K562 (cell line): ENCODE measurements around the gene WWOX. TPM values are rescaled to one million over a fixed set of nuclear protein-coding genes. Genes with fewer than 3 reads are reported as not detected.

ENCODE experiments used
- ATAC-seq: fragments of 200-7000 bp; cut with Tn5 transposase; 3 replicates; pipeline ENCODE4 v1.9.1; 2020; ENCODE audit warnings: moderate library complexity
- BruUV-seq: library from RNA; stranded (reverse); fragments of 400-500 nt; replicated peaks from 2 replicates; lab custom pipeline; 2021; lab: Mats Ljungman, UMichigan
- CTCF ChIA-PET: fragments of 300-600 bp; formaldehyde crosslinking; extraction: SDS; loops from one replicate; lab custom pipeline; 2021; ENCODE audit warnings: low intra/inter-chr PET ratio; lab: Yijun Ruan, JAX
- POLR2A ChIA-PET: fragments of 300-600, 350-650 bp; sonication (Branson Sonifier 250); formaldehyde crosslinking; extraction: SDS; loops from one replicate; lab custom pipeline; 2021; ENCODE audit warnings: antibody characterized with exemption, inconsistent platforms; lab: Yijun Ruan, JAX
- DNase-seq, 4 experiments: peaks; one replicate each; pipeline versions ENCODE4 v3.0.0 to v3.0.0-alpha.2; 2011 to 2018; ENCODE audit warnings: low spot score in 3 of 4, mixed read lengths in 3 of 4; ENCODE audit errors: extremely low read depth in 1 of 4
- FAIRE-seq: peaks from 2 replicates; lab custom pipeline; 2011; peaks lifted over from hg19 to GRCh38; lab: Jason Lieb, UNC
- H2AFZ ChIP-seq: 2 replicates; pipeline ENCODE4 v1.6.0; 2011; ENCODE audit warnings: low read depth, low read length, control low read depth, inconsistent platforms
- H3K27ac ChIP-seq: fragments of 200-600 bp; 3 replicates; pipeline ENCODE4 v1.8.0; 2011; ENCODE audit warnings: low read depth, mild to moderate bottlenecking, control low read depth, inconsistent platforms, low read length, moderate library complexity, mixed read lengths; ENCODE audit errors: extremely low read depth
- H3K27me3 ChIP-seq, 2 experiments: fragments of 300-600 bp in 1 of 2; 2 replicates in 1 of 2; 3 replicates in 1 of 2; pipeline versions ENCODE4 v1.6.0 to v1.8.0; 2011; ENCODE audit warnings: inconsistent platforms in 2 of 2, low read length in 2 of 2, mild to moderate bottlenecking in 1 of 2, mixed read lengths in 1 of 2, moderate library complexity in 1 of 2; ENCODE audit not compliant: control insufficient read depth in 2 of 2, insufficient read depth in 2 of 2
- H3K36me3 ChIP-seq: fragments of 300-600 bp; 3 replicates; pipeline ENCODE4 v1.8.0; 2011; ENCODE audit warnings: mild to moderate bottlenecking, low read length, inconsistent platforms; ENCODE audit not compliant: control insufficient read depth, insufficient read depth
- H3K4me1 ChIP-seq, 2 experiments: fragments of 200-600 bp in 1 of 2; replicated peaks in 1 of 2; 2 replicates in 1 of 2; 3 replicates in 1 of 2; pipeline versions ENCODE4 v1.5.1 to v1.8.0; 2011; ENCODE audit warnings: inconsistent platforms in 2 of 2, low read length in 2 of 2, mild to moderate bottlenecking in 1 of 2, mixed read lengths in 1 of 2, moderate library complexity in 1 of 2; ENCODE audit not compliant: control insufficient read depth in 2 of 2, insufficient read depth in 2 of 2
- H3K4me2 ChIP-seq: 2 replicates; pipeline ENCODE4 v1.6.1; 2011; ENCODE audit warnings: low read length, control low read depth, inconsistent platforms, mixed read lengths; ENCODE audit not compliant: insufficient read depth
- H3K4me3 ChIP-seq: fragments of 200-600 bp; sonication (generic), shearing (Covaris generic); 2 replicates; pipeline ENCODE4 v1.5.1; 2016; ENCODE audit warnings: control low read depth, inconsistent platforms
- H3K79me2 ChIP-seq: fragments of 200-600 bp; 3 replicates; pipeline ENCODE4 v1.8.0; 2011; ENCODE audit warnings: low read length, inconsistent platforms; ENCODE audit not compliant: control insufficient read depth, insufficient read depth
- H3K9ac ChIP-seq, 2 experiments: 2 replicates each; pipeline versions ENCODE4 v1.6.0 to v1.6.1; 2011; ENCODE audit warnings: low read depth in 2 of 2, low read length in 2 of 2, control low read depth in 1 of 2, inconsistent platforms in 1 of 2, mild to moderate bottlenecking in 1 of 2, mixed read lengths in 1 of 2; ENCODE audit not compliant: insufficient read depth in 1 of 2
- H3K9me1 ChIP-seq: one replicate; pipeline ENCODE4 v1.6.0; 2011; ENCODE audit warnings: inconsistent platforms, mild to moderate bottlenecking, low read length, moderate library complexity; ENCODE audit not compliant: control insufficient read depth, insufficient read depth
- H3K9me3 ChIP-seq: replicated peaks from 2 replicates; pipeline ENCODE4 v1.5.1; 2011; ENCODE audit warnings: low read depth, low read length, inconsistent platforms; ENCODE audit not compliant: control insufficient read depth, insufficient read depth
- H4K20me1 ChIP-seq: replicated peaks from 2 replicates; pipeline ENCODE4 v1.6.1; 2011; ENCODE audit warnings: low read length, inconsistent platforms, mixed read lengths; ENCODE audit not compliant: control insufficient read depth, insufficient read depth
- CHD4 ChIP-seq: fragments of 200-600 bp; sonication (generic); IDR thresholded peaks from 3 replicates; pipeline ENCODE4 v1.6.1; 2012; ENCODE audit warnings: low read depth, mild to moderate bottlenecking, mixed read lengths, low read length, inconsistent platforms; ENCODE audit not compliant: insufficient read depth, insufficient replicate concordance, poor library complexity, severe bottlenecking
- CSDE1 ChIP-seq, 2 experiments: fragments of 450-650 bp; IDR thresholded peaks; 2 replicates each; pipeline ENCODE4 v1.6.1; 2016; ENCODE audit warnings: mild to moderate bottlenecking in 1 of 2
- HDGF ChIP-seq: fragments of 450-650 bp; IDR thresholded peaks from 2 replicates; pipeline ENCODE4 v1.6.1; 2016
- ID3 ChIP-seq, 2 experiments: fragments of 250-450 bp in 1 of 2; fragments of 450-650 bp in 1 of 2; sonication (Bioruptor Pico) in 1 of 2; IDR thresholded peaks; 2 replicates each; pipeline versions ENCODE4 v1.6.1 to v1.8.0; 2016 to 2021; ENCODE audit warnings: mild to moderate bottlenecking in 2 of 2, moderate library complexity in 2 of 2, missing compliant biosample characterization in 1 of 2, missing genetic modification characterization in 1 of 2
- JUND ChIP-seq, 2 experiments: IDR thresholded peaks; 2 replicates in 1 of 2; 3 replicates in 1 of 2; pipeline ENCODE4 v1.6.1; 2011; ENCODE audit warnings: borderline replicate concordance in 2 of 2, low read depth in 2 of 2, low read length in 2 of 2, improper control_type of control experiment in 1 of 2, missing biosample characterization in 1 of 2, missing genetic modification characterization in 1 of 2, missing genetic modification reagents in 1 of 2
- MBD2 ChIP-seq: sonication (generic); IDR thresholded peaks from 2 replicates; pipeline ENCODE4 v1.6.1; 2016; ENCODE audit warnings: low read depth, borderline replicate concordance
- MEF2A ChIP-seq: IDR thresholded peaks from 2 replicates; pipeline ENCODE4 v1.6.1; 2011; ENCODE audit warnings: low read depth, mild to moderate bottlenecking, low read length, moderate library complexity; ENCODE audit not compliant: control insufficient read depth
- MTA3 ChIP-seq: fragments of 450-650 bp; formaldehyde crosslinking; IDR thresholded peaks from 2 replicates; pipeline ENCODE4 v1.6.1; 2017; ENCODE audit warnings: mild to moderate bottlenecking, borderline replicate concordance
- PRDM10 ChIP-seq: fragments of 450-650 bp; IDR thresholded peaks from 2 replicates; pipeline ENCODE4 v1.6.1; 2018; ENCODE audit not compliant: partially characterized antibody
- SMARCA4 ChIP-seq: fragments of 450-650 bp; IDR thresholded peaks from 2 replicates; pipeline ENCODE4 v1.6.1; 2016
- SNRNP70 ChIP-seq: fragments of 200-400 bp; formaldehyde crosslinking; optimal IDR thresholded peaks from 2 replicates; pipeline ENCODE3; 2017; ENCODE audit warnings: low read depth, low read length
- STAG1 ChIP-seq: sonication (generic); formaldehyde crosslinking; IDR thresholded peaks from 2 replicates; pipeline ENCODE4 v1.5.0; 2020; ENCODE audit warnings: missing genetic modification reagents, borderline replicate concordance
- TEAD1 ChIP-seq, 2 experiments: fragments of 450-650 bp in 1 of 2; sonication (generic) in 1 of 2; formaldehyde crosslinking; IDR thresholded peaks; 2 replicates each; pipeline versions ENCODE4 v1.4.0 to v1.8.0; 2020 to 2022; ENCODE audit warnings: mild to moderate bottlenecking in 2 of 2, missing genetic modification reagents in 1 of 2
- TFAM ChIP-seq: fragments of 250-450 bp; sonication (Bioruptor Pico); conservative IDR thresholded peaks from 2 replicates; pipeline ENCODE4 v1.5.0; 2021; ENCODE audit warnings: mild to moderate bottlenecking, moderate library complexity
- ZEB2 ChIP-seq: fragments of 450-650 bp; IDR thresholded peaks from 2 replicates; pipeline ENCODE4 v1.6.1; 2016
- ZNF124 ChIP-seq: sonication (generic); formaldehyde crosslinking; IDR thresholded peaks from 2 replicates; pipeline ENCODE4 v1.8.1; 2022; ENCODE audit warnings: missing genetic modification reagents
- ZNF274 ChIP-seq: IDR thresholded peaks from 2 replicates; pipeline ENCODE4 v1.6.1; 2011; ENCODE audit warnings: low read depth, mild to moderate bottlenecking, low read length, moderate library complexity, borderline replicate concordance
- ZNF347 ChIP-seq: fragments of 450-650 bp; formaldehyde crosslinking; IDR thresholded peaks from 2 replicates; pipeline ENCODE4 v1.4.0; 2020; ENCODE audit warnings: low read depth, mild to moderate bottlenecking, moderate library complexity
- ZNF354B ChIP-seq: fragments of 250-450 bp; sonication (Bioruptor Pico); IDR thresholded peaks from 2 replicates; pipeline ENCODE4 v1.4.0; 2020
- ZSCAN29 ChIP-seq: fragments of 450-650 bp; IDR thresholded peaks from 2 replicates; pipeline ENCODE4 v1.6.1; 2017
- WGBS: fragments of 100-300 bp; shearing (Covaris generic); methylation state at CpG from one replicate; pipeline ENCODE4 v1.1.6; 2016; ENCODE audit warnings: low coverage, mixed read lengths; ENCODE audit not compliant: insufficient coverage; ENCODE audit errors: missing lambda C conversion rate; 5-methylcytosine and 5-hydroxymethylcytosine counted together
- in situ Hi-C: fragments of 300-500 bp; cut with MboI; formaldehyde crosslinking; loops from 4 replicates; pipeline ENCODE4 v1.15.0; 2018; ENCODE audit warnings: inconsistent platforms, mixed read lengths
- intact Hi-C: fragments of 100-400 bp; cut with micrococcal nuclease; formaldehyde crosslinking; loops from 2 replicates; pipeline ENCODE4 v1.14.2; 2022
- polyA plus RNA-seq, 8 experiments: library from polyadenylated mRNA; depleted of rRNA in 4 of 8; stranded (reverse) in 5 of 8; unstranded in 3 of 8; fragments of >200 nt; fragmentation: Nextera tagmentation in 2 of 8; fragmentation: Illumina TruSeq in 1 of 8; extraction: Ambion mirVana in 2 of 8; extraction: Trizol in 1 of 8; gene quantifications; 2 replicates each; pipeline versions ENCODE4 v1.2.1 to v1.2.3, GENCODE V29; 2011 to 2014; ENCODE audit warnings: inconsistent platforms in 1 of 8, missing spikeins in 1 of 8
- total RNA-seq, 7 experiments: library from RNA; depleted of rRNA in 6 of 7; stranded (reverse); fragments of >200 nt in 6 of 7; fragmentation: Illumina TruSeq in 2 of 7; extraction: Trizol in 2 of 7; gene quantifications; 2 replicates each; pipeline versions ENCODE4 v1.2.1 to v1.2.3, GENCODE V29; 2011 to 2021; ENCODE audit warnings: low replicate concordance in 1 of 7

WWOX gene
- total and polyA plus RNA-seq, 9 of the 15 experiments (the other 6 are each of a cell fraction or from before 2014, with no cell fraction given), result 1.6 to 22.7 (median 8.1) TPM

GRCh38 chr16:78760611-78761010 is 661.2 kb downstream of the WWOX start (continued):
- no peak for TF ChIP-seq MEF2A
- no peak for TF ChIP-seq ZEB2
- no peak for TF ChIP-seq ZSCAN29

GRCh38 chr16:78761427-78761826 is 662.0 kb downstream of the WWOX start:
- intact Hi-C loops, result no loop called here
- no TSS peak for BruUV-seq
- Histone ChIP-seq H3K9me1 (no peaks in the 10 kb centered on the region), H3K4me1 (no peaks in the 10 kb centered on the region), H3K9ac (no peak overlapping the region), H2AFZ (no peak overlapping the region), H3K79me2 (no peaks in the 10 kb centered on the region), H3K9me3 (no peaks in the 10 kb centered on the region), H3K27me3 (peaks cover 2 to 25% of the 10 kb centered on the region in 2 experiments; a peak in 2 of 5 replicates), H3K4me2 (no peak overlapping the region), H3K36me3 (no peaks in the 10 kb centered on the region), H3K4me3 (no peak overlapping the region), H3K27ac (no peak overlapping the region), H4K20me1 (no peaks in the 10 kb centered on the region)
- 2% methylated on average over 5 of the region's 5 CpGs for WGBS
- ChIA-PET CTCF (no interaction called here), POLR2A (no interaction called here)
- DNase-seq, result no peak
- in situ Hi-C loops, result no loop called here
- no peak for ATAC-seq
- FAIRE-seq, result no peak
- TF ChIP-seq SNRNP70 (no peak), ID3 (CRISPR knock-in tag; IDR thresholded peaks at IDR 0.05) (no peak), ID3 (tag; IDR thresholded peaks at IDR 0.05) (no peak), ZNF124 (CRISPR knock-in tag) (no peak), PRDM10 (no peak), MTA3 (no peak), ZNF274 (no peak), HDGF (no peak), ZNF347 (no peak), SMARCA4 (no peak), MBD2 (no peak), ZNF354B (CRISPR knock-in tag) (no peak), STAG1 (no peak), TFAM (CRISPR knock-in tag) (no peak), CHD4 (no peak), JUND (IDR thresholded peaks at IDR 0.05; ENCODE audit: borderline replicate concordance, low read depth, low read length) (no peak), JUND (tag; IDR thresholded peaks at IDR 0.05; ENCODE audit: borderline replicate concordance, low read depth, low read length) (no peak), CSDE1 (IDR thresholded peaks at IDR 0.05) (no peak), TEAD1 (CRISPR knock-in tag; IDR thresholded peaks at IDR 0.05) (no peak)
